GM23338 (cell line): ENCODE data around the gene ARF3.

ENCODE experiments used
- CREB1 ChIP-seq: fragments of 250-450 bp; sonication (Bioruptor Pico); IDR thresholded peaks from 2 replicates; pipeline ENCODE4 v1.5.0; 2020; ENCODE audit warnings: low read depth, mild to moderate bottlenecking, moderate library complexity
- CTCF ChIP-seq, 2 experiments: fragments of 200-600 bp in 1 of 2; sonication (generic) in 1 of 2; conservative IDR thresholded peaks; 2 replicates each; pipeline versions ENCODE4 v1.5.1 to v1.6.1; 2016 to 2017; ENCODE audit warnings: antibody characterized with exemption in 2 of 2, low read depth in 2 of 2, mild to moderate bottlenecking in 2 of 2, moderate library complexity in 1 of 2
- EZH2phosphoT487 ChIP-seq: fragments of 200-600 bp; sonication (generic); IDR thresholded peaks from one replicate; pipeline ENCODE4 v1.8.1; 2018; ENCODE audit warnings: antibody characterized with exemption; ENCODE audit not compliant: unreplicated experiment
- POLR2AphosphoS5 ChIP-seq: IDR thresholded peaks from 2 replicates; pipeline ENCODE4 v1.6.1; 2016; ENCODE audit warnings: antibody characterized with exemption, low read depth
- TF ChIP-seq, protein P1 (sequence below): IDR thresholded peaks from 2 replicates; pipeline ENCODE4 v1.6.1; 2016; ENCODE audit warnings: antibody characterized with exemption

DNA sequence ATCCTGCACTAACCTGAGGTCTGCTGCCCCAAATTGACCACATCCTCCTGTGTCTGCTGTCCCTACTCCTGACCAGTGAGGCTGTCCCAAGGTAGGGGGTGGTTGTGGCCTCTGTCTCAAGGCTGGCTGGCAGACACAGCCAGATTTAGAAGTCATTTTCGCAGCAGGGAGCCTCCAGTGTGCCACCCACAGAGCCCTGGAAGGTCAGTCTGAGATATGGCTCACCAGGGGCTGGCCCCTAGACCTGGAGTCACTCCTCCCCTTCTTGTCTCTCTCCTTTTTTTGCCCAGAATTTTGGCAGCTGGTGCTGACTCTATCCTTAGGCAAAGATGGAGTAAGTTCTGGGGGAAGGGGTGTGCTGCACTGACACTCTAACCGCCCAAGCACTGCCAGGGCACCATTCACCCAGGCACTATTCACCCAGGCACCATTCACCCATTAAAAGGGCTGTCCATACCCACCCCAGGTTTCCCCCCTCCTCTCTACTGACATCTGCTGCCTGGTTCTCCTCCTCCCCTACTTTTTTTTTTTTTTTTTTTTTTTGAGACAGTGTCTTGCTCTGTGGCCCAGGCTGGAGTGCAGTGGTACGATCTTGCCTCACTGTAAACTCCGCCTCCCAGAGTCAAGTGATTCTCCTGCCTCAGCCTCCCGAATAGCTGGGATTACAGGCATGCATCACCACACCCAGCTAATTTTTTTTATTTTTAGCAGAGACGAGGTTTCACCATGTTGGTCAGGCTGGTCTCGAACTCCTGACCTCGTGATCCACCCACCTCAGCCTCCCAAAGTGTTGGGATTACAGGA lies 34.2 kb upstream of the ARF3 start:
- TF ChIP-seq CREB1 (no peak), CTCF (conservative IDR thresholded peaks at IDR 0.05; ENCODE audit: low read depth in 2 of 2) (no peak), POLR2AphosphoS5 (no peak), EZH2phosphoT487 (no peak)
- TF ChIP-seq, protein P1, sequence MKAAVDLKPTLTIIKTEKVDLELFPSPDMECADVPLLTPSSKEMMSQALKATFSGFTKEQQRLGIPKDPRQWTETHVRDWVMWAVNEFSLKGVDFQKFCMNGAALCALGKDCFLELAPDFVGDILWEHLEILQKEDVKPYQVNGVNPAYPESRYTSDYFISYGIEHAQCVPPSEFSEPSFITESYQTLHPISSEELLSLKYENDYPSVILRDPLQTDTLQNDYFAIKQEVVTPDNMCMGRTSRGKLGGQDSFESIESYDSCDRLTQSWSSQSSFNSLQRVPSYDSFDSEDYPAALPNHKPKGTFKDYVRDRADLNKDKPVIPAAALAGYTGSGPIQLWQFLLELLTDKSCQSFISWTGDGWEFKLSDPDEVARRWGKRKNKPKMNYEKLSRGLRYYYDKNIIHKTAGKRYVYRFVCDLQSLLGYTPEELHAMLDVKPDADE, result no peak
